ENCODE measurements around the gene CRYGN.

DNA sequence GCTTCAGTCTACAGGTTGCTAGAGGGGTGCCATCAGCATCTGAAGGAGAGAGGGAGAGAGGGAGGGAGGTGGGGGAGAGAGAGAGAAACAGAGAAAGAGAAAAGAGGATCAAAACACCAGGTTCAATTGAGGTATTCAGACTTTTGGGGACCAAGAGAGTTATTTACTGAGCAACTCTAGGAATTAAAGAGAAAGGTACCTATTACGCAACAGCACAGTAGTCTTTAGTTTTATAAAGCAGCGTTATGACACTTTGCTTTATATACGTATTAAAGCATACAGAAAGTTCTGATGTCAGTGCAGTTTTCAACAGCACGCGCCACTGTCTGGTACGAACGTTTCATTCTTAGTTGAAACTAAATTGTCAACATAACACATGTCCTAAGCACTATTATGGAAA is 37.9 kb upstream of the CRYGN start:
- TF ChIP-seq FOXM1 (IDR thresholded peaks at IDR 0.05; ENCODE audit: borderline replicate concordance) (no peak), SP1 (IDR thresholded peaks at IDR 0.05) (no peak), BHLHE40 (IDR thresholded peaks at IDR 0.05; ENCODE audit: borderline replicate concordance) (no peak), CTBP1 (IDR thresholded peaks at IDR 0.05; ENCODE audit: borderline replicate concordance) (no peak), FOXA1 (IDR thresholded peaks at IDR 0.05) (no peak), SUZ12 (IDR thresholded peaks at IDR 0.05) (no peak)
- TF ChIP-seq, protein P1, sequence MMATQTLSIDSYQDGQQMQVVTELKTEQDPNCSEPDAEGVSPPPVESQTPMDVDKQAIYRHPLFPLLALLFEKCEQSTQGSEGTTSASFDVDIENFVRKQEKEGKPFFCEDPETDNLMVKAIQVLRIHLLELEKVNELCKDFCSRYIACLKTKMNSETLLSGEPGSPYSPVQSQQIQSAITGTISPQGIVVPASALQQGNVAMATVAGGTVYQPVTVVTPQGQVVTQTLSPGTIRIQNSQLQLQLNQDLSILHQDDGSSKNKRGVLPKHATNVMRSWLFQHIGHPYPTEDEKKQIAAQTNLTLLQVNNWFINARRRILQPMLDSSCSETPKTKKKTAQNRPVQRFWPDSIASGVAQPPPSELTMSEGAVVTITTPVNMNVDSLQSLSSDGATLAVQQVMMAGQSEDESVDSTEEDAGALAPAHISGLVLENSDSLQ (IDR thresholded peaks at IDR 0.05) = no peak

Data from HEK293T (cell line).